GM10266 (cell line): Measurements from ENCODE around the gene TSPAN5.
"Not testable (repeated sequence)": the region's sequence is repeated elsewhere in the genome, so short reads cannot be mapped to it uniquely, and the experiment has no call there.

Experiments
- DNase-seq: peaks from one replicate; pipeline ENCODE4 v3.0.0; 2012; ENCODE audit errors: extremely low spot score
- TF ChIP-seq, protein P1 (sequence below): IDR thresholded peaks from 2 replicates; pipeline ENCODE4 v1.5.1; 2012; ENCODE audit warnings: mild to moderate bottlenecking, low read depth; ENCODE audit not compliant: control insufficient read depth, insufficient read depth; ENCODE audit errors: missing control alignments

TSPAN5 gene

DNA sequence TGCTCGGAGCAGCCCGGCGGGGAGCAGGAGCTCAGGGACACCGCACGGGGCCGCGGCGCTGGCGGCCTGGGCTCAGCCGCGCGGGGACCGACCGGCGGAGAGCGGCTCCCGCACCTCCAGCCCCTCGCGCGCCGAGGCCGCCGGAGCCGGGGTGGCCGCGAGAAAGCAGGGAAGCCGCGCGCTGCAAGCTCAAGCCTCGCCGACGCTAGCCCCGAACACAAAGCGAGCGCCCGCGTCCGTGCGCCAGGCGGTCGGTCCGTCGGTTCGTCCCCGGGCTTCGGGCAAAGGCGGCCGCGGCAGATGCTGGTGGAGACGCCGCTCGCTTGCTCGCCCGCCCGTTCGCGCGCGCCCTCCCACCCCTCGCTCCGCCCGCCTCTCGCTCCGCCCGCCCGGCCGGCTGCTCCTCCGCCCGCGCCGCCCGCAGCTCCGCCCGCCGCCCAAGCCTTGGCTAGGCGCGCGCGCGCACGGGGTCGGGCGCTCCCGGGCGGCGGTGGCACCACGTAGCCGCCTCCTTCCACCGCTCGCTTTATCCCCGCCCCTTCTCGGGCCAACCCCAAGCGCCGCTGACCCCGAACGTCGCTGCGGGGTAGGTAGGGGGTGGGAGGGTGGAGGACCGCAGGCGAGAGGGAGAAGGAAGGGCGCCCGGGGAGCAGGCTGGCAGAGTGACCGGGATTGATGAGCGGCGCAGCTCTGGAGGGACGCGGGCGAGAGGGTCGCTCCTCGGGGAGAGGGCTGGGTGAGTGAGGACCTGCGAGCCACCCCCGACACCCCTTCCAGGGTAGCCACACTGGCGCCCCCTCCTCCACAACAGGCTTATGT lies at the start of gene TSPAN5:
Gene TSPAN5 (minus strand): TSS at position 325 of the 819 bp plus-strand sequence.
- peak; percentile 86 for DNase-seq
- TF ChIP-seq, protein P1, sequence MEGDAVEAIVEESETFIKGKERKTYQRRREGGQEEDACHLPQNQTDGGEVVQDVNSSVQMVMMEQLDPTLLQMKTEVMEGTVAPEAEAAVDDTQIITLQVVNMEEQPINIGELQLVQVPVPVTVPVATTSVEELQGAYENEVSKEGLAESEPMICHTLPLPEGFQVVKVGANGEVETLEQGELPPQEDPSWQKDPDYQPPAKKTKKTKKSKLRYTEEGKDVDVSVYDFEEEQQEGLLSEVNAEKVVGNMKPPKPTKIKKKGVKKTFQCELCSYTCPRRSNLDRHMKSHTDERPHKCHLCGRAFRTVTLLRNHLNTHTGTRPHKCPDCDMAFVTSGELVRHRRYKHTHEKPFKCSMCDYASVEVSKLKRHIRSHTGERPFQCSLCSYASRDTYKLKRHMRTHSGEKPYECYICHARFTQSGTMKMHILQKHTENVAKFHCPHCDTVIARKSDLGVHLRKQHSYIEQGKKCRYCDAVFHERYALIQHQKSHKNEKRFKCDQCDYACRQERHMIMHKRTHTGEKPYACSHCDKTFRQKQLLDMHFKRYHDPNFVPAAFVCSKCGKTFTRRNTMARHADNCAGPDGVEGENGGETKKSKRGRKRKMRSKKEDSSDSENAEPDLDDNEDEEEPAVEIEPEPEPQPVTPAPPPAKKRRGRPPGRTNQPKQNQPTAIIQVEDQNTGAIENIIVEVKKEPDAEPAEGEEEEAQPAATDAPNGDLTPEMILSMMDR = no peak

DNA sequence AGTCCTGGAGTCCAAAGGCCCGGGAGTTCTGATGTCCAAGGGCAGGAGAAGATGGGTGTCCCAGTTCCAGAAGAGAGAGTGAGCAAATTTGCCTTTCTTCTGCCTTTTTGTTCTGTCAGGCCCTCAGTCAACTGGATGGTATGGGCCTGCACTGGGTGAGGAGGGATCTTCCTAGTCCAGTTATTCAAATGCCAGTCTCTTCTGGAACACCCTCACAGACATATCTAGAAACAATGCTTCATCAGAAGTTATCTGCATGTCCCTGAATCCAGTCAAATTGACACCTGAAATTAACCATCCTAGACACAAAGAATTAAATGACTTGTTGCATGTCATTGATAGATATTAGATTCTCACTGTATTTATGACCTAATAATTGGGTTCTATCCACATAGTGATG lies 48.5 kb upstream of the TSPAN5 start:
- no peak for DNase-seq
- TF ChIP-seq, protein P1 = no peak

DNA sequence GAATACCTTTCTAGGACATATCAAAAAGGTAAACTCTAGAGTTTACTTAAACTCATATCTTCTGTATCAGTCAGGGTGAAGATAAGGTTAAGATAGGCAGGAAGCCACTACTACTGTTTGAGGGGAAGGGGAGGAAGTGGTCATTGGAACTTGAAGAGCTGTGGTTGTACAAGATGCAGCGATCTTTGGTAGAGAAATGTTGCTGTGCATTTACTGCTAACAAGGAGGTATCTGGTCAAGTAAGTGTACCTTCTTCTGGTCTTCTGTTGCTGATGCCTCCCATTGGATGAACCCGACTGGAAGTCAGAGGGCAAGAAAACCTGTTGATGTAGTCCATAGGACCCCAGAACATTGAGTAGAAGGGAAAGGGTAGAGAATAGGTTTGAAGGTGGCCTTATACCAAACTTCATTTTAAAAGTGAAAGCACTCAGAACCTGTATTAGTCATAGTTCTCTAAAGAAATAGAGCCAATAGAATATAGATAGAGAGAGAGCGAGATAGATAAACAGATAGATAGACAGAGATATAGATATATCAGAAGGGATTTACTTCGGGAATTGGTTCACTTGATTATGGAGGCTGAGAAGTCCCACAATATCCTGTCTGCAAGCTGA lies 47.9 kb upstream of the TSPAN5 start:
- TF ChIP-seq, protein P1 = no peak
- no peak for DNase-seq

DNA sequence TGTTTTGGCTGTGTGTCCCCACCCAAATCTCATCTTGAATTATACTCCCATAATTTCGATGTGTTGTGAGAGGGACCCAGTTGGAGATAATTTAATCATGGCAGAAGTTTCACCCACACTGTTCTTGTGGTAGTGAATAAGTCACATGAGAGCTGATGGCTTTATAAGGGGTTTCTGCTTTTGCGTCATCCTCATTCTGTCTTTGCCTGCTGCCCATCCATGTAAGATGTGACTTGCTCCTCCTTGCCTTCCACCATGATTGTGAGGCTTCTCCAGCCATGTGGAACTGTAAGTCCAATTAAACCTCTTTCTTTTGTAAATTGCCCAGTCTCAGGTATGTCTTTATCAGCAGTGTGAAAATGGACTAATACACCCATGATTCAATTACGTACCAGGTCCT lies 47.2 kb upstream of the TSPAN5 start:
- DNase-seq = not testable (repeated sequence)

DNA sequence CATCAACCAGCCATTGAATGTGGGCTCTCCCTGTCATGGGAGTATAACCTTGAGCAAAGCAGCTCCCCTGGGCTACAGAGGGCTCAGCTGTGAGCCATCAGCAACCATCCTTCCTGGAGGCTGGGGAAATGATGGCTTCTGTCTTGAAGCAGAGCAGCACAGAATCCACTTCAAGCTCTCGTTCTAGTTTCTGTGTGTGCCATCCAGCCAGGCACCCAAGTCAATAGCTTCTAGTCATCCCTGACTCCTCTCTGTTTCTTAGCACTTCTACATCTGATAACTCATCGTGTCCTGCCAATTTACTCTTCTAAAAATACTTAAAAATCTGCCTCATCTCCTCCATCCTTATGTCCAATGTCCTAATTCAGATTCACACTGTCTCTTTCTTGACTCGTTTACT lies 42.2 kb upstream of the TSPAN5 start:
- TF ChIP-seq, protein P1 = no peak
- DNase-seq = no peak

DNA sequence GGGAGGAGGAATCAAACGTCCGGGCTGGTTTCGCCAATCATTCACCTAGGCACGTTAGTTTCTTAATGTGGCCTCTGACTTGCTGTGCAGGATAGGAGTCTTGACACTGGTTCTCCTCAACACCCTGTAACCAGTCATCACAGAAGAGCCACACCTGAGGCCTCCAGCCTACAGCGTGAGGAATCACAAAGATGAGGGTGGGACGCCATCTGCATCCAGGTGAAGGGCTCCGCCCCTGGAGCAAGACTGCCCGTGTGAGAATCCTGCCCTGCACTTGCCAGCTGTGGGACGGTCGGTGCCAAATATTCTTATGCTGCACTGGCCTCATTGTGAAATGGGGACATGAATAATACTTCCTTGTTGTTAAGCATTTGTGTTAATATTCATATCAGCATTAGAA lies 35.7 kb upstream of the TSPAN5 start:
- TF ChIP-seq, protein P1 = no peak
- DNase-seq = no peak

DNA sequence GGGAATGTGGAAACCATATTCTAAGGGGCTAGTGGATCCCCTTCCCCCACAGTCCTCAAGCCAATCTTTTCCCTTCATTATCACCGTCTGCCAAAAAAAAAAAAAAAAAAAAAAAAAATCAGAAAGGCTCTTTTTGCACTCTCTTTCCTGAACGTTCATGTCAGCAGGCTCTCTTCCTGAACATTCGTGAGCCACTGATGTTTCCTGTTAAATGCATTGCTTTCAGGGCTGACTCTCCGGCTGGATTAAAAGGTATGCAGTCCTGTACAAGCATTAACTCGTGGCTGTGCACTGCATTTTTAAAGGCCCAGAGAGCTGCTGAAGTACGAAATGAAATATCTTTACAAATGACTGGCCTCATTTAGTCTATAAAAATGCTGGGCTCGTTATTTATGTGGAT lies 34.0 kb upstream of the TSPAN5 start:
- TF ChIP-seq, protein P1 = no peak
- DNase-seq = no peak
